Uterus (tissue), 2 donors: ENCODE results near the gene PLAC8.
"Not testable (repeated sequence)": the region's sequence is repeated elsewhere in the genome, so short reads cannot be mapped to it uniquely, and the experiment has no call there.

Experiments used
- POLR2A ChIP-seq, 2 donors: fragments of 450-650 bp; IDR thresholded peaks; one replicate each; pipeline ENCODE4 v1.6.1; 2016; ENCODE audit warnings: antibody characterized with exemption in 2 of 2, mild to moderate bottlenecking in 1 of 2, moderate library complexity in 1 of 2
- TF ChIP-seq, protein P1 (sequence below), 4 experiments: fragments of 200-600 bp in 2 of 4; fragments of 450-650 bp in 2 of 4; sonication (generic) in 2 of 4; IDR thresholded peaks; one replicate each; pipeline ENCODE4 v1.5.1; 2016 to 2019; ENCODE audit warnings: antibody characterized with exemption in 4 of 4, mild to moderate bottlenecking in 2 of 4, moderate library complexity in 1 of 4

DNA sequence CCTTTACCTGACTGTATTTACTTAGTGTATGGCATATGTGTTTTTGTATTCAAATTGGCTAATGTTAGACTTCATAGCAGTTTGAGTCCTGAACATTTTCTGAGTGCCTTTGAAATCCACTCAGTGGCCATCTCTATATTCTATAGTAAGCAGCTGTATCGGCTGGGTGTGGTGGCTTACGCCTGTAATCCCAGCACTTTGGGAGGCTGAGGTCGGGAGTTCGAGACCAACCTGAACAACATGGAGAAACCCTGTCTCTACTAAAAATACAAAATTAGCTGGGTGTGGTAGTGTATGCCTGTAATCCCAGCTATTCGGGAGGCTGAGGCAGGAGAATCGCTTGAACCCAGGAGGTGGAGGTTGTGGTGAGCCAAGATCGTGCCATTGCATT is 2.8 kb downstream of the PLAC8 start:
- TF ChIP-seq, protein P1, sequence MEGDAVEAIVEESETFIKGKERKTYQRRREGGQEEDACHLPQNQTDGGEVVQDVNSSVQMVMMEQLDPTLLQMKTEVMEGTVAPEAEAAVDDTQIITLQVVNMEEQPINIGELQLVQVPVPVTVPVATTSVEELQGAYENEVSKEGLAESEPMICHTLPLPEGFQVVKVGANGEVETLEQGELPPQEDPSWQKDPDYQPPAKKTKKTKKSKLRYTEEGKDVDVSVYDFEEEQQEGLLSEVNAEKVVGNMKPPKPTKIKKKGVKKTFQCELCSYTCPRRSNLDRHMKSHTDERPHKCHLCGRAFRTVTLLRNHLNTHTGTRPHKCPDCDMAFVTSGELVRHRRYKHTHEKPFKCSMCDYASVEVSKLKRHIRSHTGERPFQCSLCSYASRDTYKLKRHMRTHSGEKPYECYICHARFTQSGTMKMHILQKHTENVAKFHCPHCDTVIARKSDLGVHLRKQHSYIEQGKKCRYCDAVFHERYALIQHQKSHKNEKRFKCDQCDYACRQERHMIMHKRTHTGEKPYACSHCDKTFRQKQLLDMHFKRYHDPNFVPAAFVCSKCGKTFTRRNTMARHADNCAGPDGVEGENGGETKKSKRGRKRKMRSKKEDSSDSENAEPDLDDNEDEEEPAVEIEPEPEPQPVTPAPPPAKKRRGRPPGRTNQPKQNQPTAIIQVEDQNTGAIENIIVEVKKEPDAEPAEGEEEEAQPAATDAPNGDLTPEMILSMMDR (IDR thresholded peaks at IDR 0.05): not testable (repeated sequence)
- not testable (repeated sequence) for TF ChIP-seq POLR2A (IDR thresholded peaks at IDR 0.05)
